H9 (cell line): ENCODE measurements around the gene MAP2K1. TPM values are rescaled to one million over a fixed set of nuclear protein-coding genes. Genes with fewer than 3 reads are reported as not detected.

Experiments
- DNase-seq: peaks from one replicate; pipeline ENCODE4 v3.0.0-alpha.2; 2017
- H2AFZ ChIP-seq: one replicate; pipeline ENCODE4 v1.6.1; 2013; ENCODE audit warnings: mild to moderate bottlenecking, low read length, control low read depth, moderate library complexity
- H2AK5ac ChIP-seq: 2 replicates; pipeline ENCODE4 v1.6.1; 2013; ENCODE audit warnings: low read length, control low read depth, mixed read lengths; ENCODE audit not compliant: insufficient read length
- H2BK120ac ChIP-seq: one replicate; pipeline ENCODE4 v1.6.1; 2013; ENCODE audit warnings: low read depth, mild to moderate bottlenecking, low read length, control low read depth, inconsistent platforms; ENCODE audit not compliant: poor library complexity, severe bottlenecking
- H2BK12ac ChIP-seq: 2 replicates; pipeline ENCODE4 v1.6.1; 2013; ENCODE audit warnings: low read length, control low read depth, mixed read lengths, low read depth; ENCODE audit not compliant: insufficient read length
- H2BK15ac ChIP-seq: 2 replicates; pipeline ENCODE4 v1.6.1; 2013; ENCODE audit warnings: low read depth, low read length, control low read depth
- H2BK20ac ChIP-seq: one replicate; pipeline ENCODE4 v1.6.1; 2013; ENCODE audit warnings: low read depth, mild to moderate bottlenecking, low read length, control low read depth, inconsistent platforms; ENCODE audit not compliant: poor library complexity, severe bottlenecking
- H2BK5ac ChIP-seq: 2 replicates; pipeline ENCODE4 v1.6.1; 2013; ENCODE audit warnings: low read length, control low read depth, mixed read lengths; ENCODE audit not compliant: insufficient read length
- H3K14ac ChIP-seq: 2 replicates; pipeline ENCODE4 v1.6.1; 2013; ENCODE audit warnings: low read length, control low read depth; ENCODE audit not compliant: insufficient read depth
- H3K18ac ChIP-seq: 2 replicates; pipeline ENCODE4 v1.6.1; 2013; ENCODE audit warnings: low read depth, mild to moderate bottlenecking, mixed read lengths, low read length, control low read depth; ENCODE audit not compliant: insufficient read length
- H3K23ac ChIP-seq: 2 replicates; pipeline ENCODE4 v1.6.1; 2013; ENCODE audit warnings: low read length, control low read depth, mixed read lengths, low read depth; ENCODE audit not compliant: insufficient read length
- H3K23me2 ChIP-seq: 2 replicates; pipeline ENCODE4 v1.6.1; 2013; ENCODE audit warnings: low read depth, mild to moderate bottlenecking, mixed read lengths, low read length, control low read depth; ENCODE audit not compliant: insufficient read length, poor library complexity, severe bottlenecking
- H3K27ac ChIP-seq: 2 replicates; pipeline ENCODE4 v1.5.1; 2013; ENCODE audit warnings: low read length, control low read depth, mixed read lengths, low read depth; ENCODE audit not compliant: insufficient read length
- H3K27me3 ChIP-seq: 2 replicates; pipeline ENCODE4 v1.6.1; 2013; ENCODE audit warnings: low read length, control low read depth, inconsistent platforms; ENCODE audit not compliant: insufficient read depth
- H3K4ac ChIP-seq: 2 replicates; pipeline ENCODE4 v1.6.1; 2013; ENCODE audit warnings: low read depth, mild to moderate bottlenecking, control low read depth, inconsistent platforms, low read length, moderate library complexity
- H3K4me1 ChIP-seq: 2 replicates; pipeline ENCODE4 v1.6.1; 2013; ENCODE audit warnings: low read length, control low read depth, inconsistent platforms; ENCODE audit not compliant: insufficient read depth
- H3K4me2 ChIP-seq: 2 replicates; pipeline ENCODE4 v1.6.1; 2013; ENCODE audit warnings: low read length, control low read depth, mixed read lengths; ENCODE audit not compliant: insufficient read length, insufficient read depth
- H3K56ac ChIP-seq: 2 replicates; pipeline ENCODE4 v1.6.1; 2013; ENCODE audit warnings: low read depth, mild to moderate bottlenecking, mixed read lengths, low read length, control low read depth; ENCODE audit not compliant: insufficient read length
- H3K79me1 ChIP-seq: 2 replicates; pipeline ENCODE4 v1.6.1; 2013; ENCODE audit warnings: low read depth, mild to moderate bottlenecking, moderate library complexity, low read length, control low read depth, inconsistent platforms; ENCODE audit not compliant: insufficient read depth, poor library complexity, severe bottlenecking
- H3K79me2 ChIP-seq: 2 replicates; pipeline ENCODE4 v1.6.1; 2013; ENCODE audit warnings: low read length, control low read depth, inconsistent platforms; ENCODE audit not compliant: insufficient read depth
- H3K9ac ChIP-seq: 2 replicates; pipeline ENCODE4 v1.6.1; 2013; ENCODE audit warnings: low read length, control low read depth, mixed read lengths; ENCODE audit not compliant: insufficient read length; ENCODE audit errors: extremely low read depth
- H3K9me3 ChIP-seq: one replicate; pipeline ENCODE4 v1.6.1; 2013; ENCODE audit warnings: low read depth, low read length, inconsistent platforms; ENCODE audit not compliant: control insufficient read depth
- H3T11ph ChIP-seq: one replicate; pipeline ENCODE4 v1.6.1; 2013; ENCODE audit warnings: mild to moderate bottlenecking, low read length, control low read depth, inconsistent platforms
- H4K20me1 ChIP-seq: one replicate; pipeline ENCODE4 v1.6.1; 2013; ENCODE audit not compliant: control insufficient read depth, insufficient read length, insufficient read depth
- H4K5ac ChIP-seq: 2 replicates; pipeline ENCODE4 v1.6.1; 2013; ENCODE audit warnings: low read depth, mild to moderate bottlenecking, mixed read lengths, low read length, control low read depth; ENCODE audit not compliant: insufficient read length
- H4K8ac ChIP-seq: replicated peaks from 2 replicates; pipeline ENCODE4 v1.6.1; 2013; ENCODE audit warnings: low read length, control low read depth, mixed read lengths, low read depth; ENCODE audit not compliant: insufficient read length
- H4K91ac ChIP-seq: 2 replicates; pipeline ENCODE4 v1.6.1; 2013; ENCODE audit warnings: low read depth, mild to moderate bottlenecking, moderate library complexity, mixed read lengths, low read length, control low read depth; ENCODE audit not compliant: insufficient read length
- H3K27ac Mint-ChIP-seq, 3 experiments: 2 replicates in 2 of 3; 3 replicates in 1 of 3; pipeline ENCODE4 v1.8.0; 2020 to 2021; ENCODE audit warnings: mixed read lengths in 3 of 3, mild to moderate bottlenecking in 1 of 3, moderate library complexity in 1 of 3
- H3K27me3 Mint-ChIP-seq: 2 replicates; pipeline ENCODE4 v1.8.0; 2021; ENCODE audit warnings: low read depth, mild to moderate bottlenecking, moderate library complexity, mixed read lengths
- H3K36me3 Mint-ChIP-seq, 3 experiments: 2 replicates in 2 of 3; 3 replicates in 1 of 3; pipeline ENCODE4 v1.8.0; 2020 to 2021; ENCODE audit warnings: low read depth in 3 of 3, mixed read lengths in 3 of 3; ENCODE audit not compliant: insufficient read depth in 1 of 3
- H3K4me1 Mint-ChIP-seq, 2 experiments: 2 replicates each; pipeline ENCODE4 v1.8.0; 2020; ENCODE audit warnings: mixed read lengths in 2 of 2
- H3K4me3 Mint-ChIP-seq, 2 experiments: 2 replicates in 1 of 2; 3 replicates in 1 of 2; pipeline ENCODE4 v1.8.0; 2020 to 2021; ENCODE audit warnings: mild to moderate bottlenecking in 2 of 2, mixed read lengths in 2 of 2, moderate library complexity in 1 of 2
- H3K9me3 Mint-ChIP-seq, 2 experiments: 2 replicates in 1 of 2; 3 replicates in 1 of 2; pipeline ENCODE4 v1.8.0; 2020; ENCODE audit warnings: mild to moderate bottlenecking in 2 of 2, mixed read lengths in 2 of 2, moderate library complexity in 1 of 2
- WGBS: extraction: QIAGEN DNeasy Blood & Tissue Kit; methylation state at CpG from one replicate; pipeline ENCODE4 v1.1.7; 2013; ENCODE audit warnings: missing lambda C conversion rate, low lambda C conversion rate, mixed read lengths; ENCODE audit not compliant: insufficient read length; ENCODE audit errors: extremely low coverage; 5-methylcytosine and 5-hydroxymethylcytosine counted together
- total RNA-seq: library from RNA; stranded (reverse); gene quantifications from 2 replicates; pipeline ENCODE4 v1.2.1, GENCODE V29; 2021
- TF ChIP-seq, protein P1 (sequence below): fragments of 200-600 bp; sonication (generic); conservative IDR thresholded peaks from 3 replicates; pipeline ENCODE4 v1.8.0; 2021; ENCODE audit warnings: antibody characterized with exemption, mild to moderate bottlenecking

The MAP2K1 gene
- total RNA-seq, 1 experiment from 2014 or later = 50.8 TPM

DNA sequence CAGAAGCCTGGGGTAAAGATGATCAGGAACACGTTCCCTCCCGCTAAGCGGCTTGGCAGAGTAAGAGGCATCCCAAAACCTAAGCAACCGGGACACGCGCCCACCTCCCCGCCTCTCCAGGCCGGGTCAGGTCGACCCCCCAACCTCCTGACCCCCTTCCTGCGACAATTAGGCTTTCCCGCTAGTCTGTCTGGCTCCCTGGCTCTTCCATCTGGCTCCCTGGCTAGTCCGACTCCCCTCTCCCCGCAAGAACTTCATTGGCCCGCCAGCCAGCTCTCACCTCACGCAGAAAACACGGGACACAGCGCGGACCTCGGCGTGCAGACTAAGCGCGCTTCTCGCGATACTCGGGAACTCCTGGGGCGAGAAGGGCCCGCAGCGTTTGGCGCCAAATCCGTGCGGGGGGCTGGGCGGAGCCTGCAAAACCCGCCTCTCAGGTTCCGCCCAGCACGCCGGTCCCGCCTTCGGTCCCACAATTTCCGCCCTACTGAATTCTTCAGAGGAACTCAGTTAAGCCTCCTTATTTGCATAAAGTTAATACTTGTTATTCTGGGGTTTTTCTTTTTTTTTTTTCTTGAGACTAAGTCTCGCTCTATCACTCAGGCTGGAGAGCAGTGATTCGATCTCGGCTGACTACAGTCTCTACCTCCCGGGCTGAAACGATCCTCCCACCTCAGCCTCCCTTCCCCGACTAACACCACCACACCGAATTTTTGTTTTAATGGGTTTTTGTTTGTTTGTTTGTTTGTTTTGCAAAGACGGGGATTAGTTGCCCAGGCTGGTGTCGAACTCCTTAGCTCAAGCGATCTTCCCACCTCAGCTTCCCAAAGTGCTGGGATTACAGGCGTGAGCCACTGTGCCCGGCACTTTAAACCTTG, 30.1 kb upstream of the MAP2K1 start, which contains the start of gene TIPIN:
Gene TIPIN (minus strand): TSS at position 327 of the 878 bp plus-strand sequence. CDS start 3,738 bp downstream, outside the sequence.
- peak within 1 kb of the TSS; percentile 90 for H3K14ac ChIP-seq
- peak within 1 kb of the TSS; percentile 60 for H3K27ac ChIP-seq
- H2AFZ ChIP-seq = no peak within 1 kb of the TSS
- H4K20me1 ChIP-seq = no peaks in the 10 kb centered on the region
- WGBS = no CpG with 5 or more reads among the region's 51 CpGs
- Mint-ChIP-seq H3K27me3 (no peaks in the 10 kb centered on the region; the same call in 1 of the 2 replicates), H3K4me3 (peak within 1 kb of the TSS; percentile 97 to 98), H3K27ac (peak within 1 kb of the TSS; percentile 96 to 100 (median 97)), H3K36me3 (peaks cover 14 to 17% (median 16%) of the 10 kb centered on the region in 3 experiments; a peak in 6 of 7 replicates), H3K4me1 (peaks cover 6 to 18% of the 10 kb centered on the region in 2 experiments), H3K9me3 (no peaks in the 10 kb centered on the region; a peak in 1 of 5 replicates)
- H3K23ac ChIP-seq = no peak within 1 kb of the TSS
- no peaks in the 10 kb centered on the region for H3K27me3 ChIP-seq
- H4K8ac ChIP-seq = peak within 1 kb of the TSS; percentile 60
- peak; percentile 95 for DNase-seq
- no peaks in the 10 kb centered on the region for H3K9me3 ChIP-seq
- peak within 1 kb of the TSS; percentile 88 for H3K9ac ChIP-seq
- H2BK20ac ChIP-seq = peak within 1 kb of the TSS; percentile 45
- H2BK120ac ChIP-seq = no peak within 1 kb of the TSS
- peaks cover 3% of the 10 kb centered on the region for H3K79me1 ChIP-seq
- H3K79me2 ChIP-seq = no peaks in the 10 kb centered on the region; the same call in 1 of the 2 replicates
- H3K4ac ChIP-seq = no peak within 1 kb of the TSS; the same call in 1 of the 2 replicates
- peak within 1 kb of the TSS; percentile 87 for H3K18ac ChIP-seq
- no peak within 1 kb of the TSS for H4K91ac ChIP-seq
- H3K4me2 ChIP-seq = peak within 1 kb of the TSS; percentile 87
- H3K4me1 ChIP-seq = no peaks in the 10 kb centered on the region
- no peak within 1 kb of the TSS for H2AK5ac ChIP-seq
- H4K5ac ChIP-seq = no peak within 1 kb of the TSS
- peak within 1 kb of the TSS; percentile 73 for H2BK12ac ChIP-seq
- H2BK15ac ChIP-seq = no peak within 1 kb of the TSS
- TF ChIP-seq, protein P1, sequence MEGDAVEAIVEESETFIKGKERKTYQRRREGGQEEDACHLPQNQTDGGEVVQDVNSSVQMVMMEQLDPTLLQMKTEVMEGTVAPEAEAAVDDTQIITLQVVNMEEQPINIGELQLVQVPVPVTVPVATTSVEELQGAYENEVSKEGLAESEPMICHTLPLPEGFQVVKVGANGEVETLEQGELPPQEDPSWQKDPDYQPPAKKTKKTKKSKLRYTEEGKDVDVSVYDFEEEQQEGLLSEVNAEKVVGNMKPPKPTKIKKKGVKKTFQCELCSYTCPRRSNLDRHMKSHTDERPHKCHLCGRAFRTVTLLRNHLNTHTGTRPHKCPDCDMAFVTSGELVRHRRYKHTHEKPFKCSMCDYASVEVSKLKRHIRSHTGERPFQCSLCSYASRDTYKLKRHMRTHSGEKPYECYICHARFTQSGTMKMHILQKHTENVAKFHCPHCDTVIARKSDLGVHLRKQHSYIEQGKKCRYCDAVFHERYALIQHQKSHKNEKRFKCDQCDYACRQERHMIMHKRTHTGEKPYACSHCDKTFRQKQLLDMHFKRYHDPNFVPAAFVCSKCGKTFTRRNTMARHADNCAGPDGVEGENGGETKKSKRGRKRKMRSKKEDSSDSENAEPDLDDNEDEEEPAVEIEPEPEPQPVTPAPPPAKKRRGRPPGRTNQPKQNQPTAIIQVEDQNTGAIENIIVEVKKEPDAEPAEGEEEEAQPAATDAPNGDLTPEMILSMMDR = no peak
- H3T11ph ChIP-seq = no peak within 1 kb of the TSS
- no peak within 1 kb of the TSS for H2BK5ac ChIP-seq
- no peak within 1 kb of the TSS for H3K56ac ChIP-seq
- H3K23me2 ChIP-seq = peaks cover 4% of the 10 kb centered on the region
